HepG2 (cell line): ENCODE data around the gene TXNDC11. TPM values are rescaled to one million over a fixed set of nuclear protein-coding genes. Genes with fewer than 3 reads are reported as not detected.

Experiments
- ETS1 ChIP-seq: sonication (generic); formaldehyde crosslinking; IDR thresholded peaks from 2 replicates; pipeline ENCODE4 v1.4.0; 2020; ENCODE audit warnings: missing genetic modification reagents
- FOXA3 ChIP-seq: IDR thresholded peaks from 2 replicates; pipeline ENCODE4 v1.6.1; 2016; ENCODE audit warnings: missing genetic modification reagents, missing compliant biosample characterization
- FOXJ3 ChIP-seq: sonication (generic); formaldehyde crosslinking; IDR thresholded peaks from 2 replicates; pipeline ENCODE4 v1.4.0; 2020; ENCODE audit warnings: missing genetic modification reagents, mild to moderate bottlenecking, borderline replicate concordance
- KLF16 ChIP-seq, 2 experiments: sonication (generic) in 1 of 2; formaldehyde crosslinking in 1 of 2; IDR thresholded peaks; 2 replicates each; pipeline versions ENCODE4 v1.6.1 to v1.8.0; 2016 to 2023; ENCODE audit warnings: missing genetic modification reagents in 2 of 2, missing compliant biosample characterization in 1 of 2
- SOX13 ChIP-seq, 3 experiments: fragments of 450-650 bp in 1 of 3; sonication (generic) in 1 of 3; formaldehyde crosslinking in 1 of 3; IDR thresholded peaks in 2 of 3; conservative IDR thresholded peaks in 1 of 3; 2 replicates each; pipeline versions ENCODE4 v1.5.0 to v1.6.1; 2016 to 2020; ENCODE audit warnings: antibody characterized with exemption in 1 of 3, mild to moderate bottlenecking in 1 of 3, missing compliant biosample characterization in 1 of 3, missing genetic modification reagents in 1 of 3, moderate library complexity in 1 of 3
- TBX2 ChIP-seq: sonication (generic); formaldehyde crosslinking; IDR thresholded peaks from 2 replicates; pipeline ENCODE4 v1.5.0; 2020; ENCODE audit warnings: missing genetic modification reagents, mild to moderate bottlenecking, borderline replicate concordance
- ZKSCAN8 ChIP-seq: IDR thresholded peaks from 2 replicates; pipeline ENCODE4 v1.6.1; 2016; ENCODE audit warnings: borderline replicate concordance, missing genetic modification reagents, missing compliant biosample characterization
- ZNF251 ChIP-seq: sonication (generic); formaldehyde crosslinking; IDR thresholded peaks from 2 replicates; pipeline ENCODE4 v1.9.0; 2021; ENCODE audit warnings: mild to moderate bottlenecking, missing genetic modification reagents
- ZNF335 ChIP-seq: sonication (generic); formaldehyde crosslinking; IDR thresholded peaks from 2 replicates; pipeline ENCODE4 v1.4.0; 2020; ENCODE audit warnings: missing genetic modification reagents
- ZNF350 ChIP-seq: sonication (generic); formaldehyde crosslinking; IDR thresholded peaks from 2 replicates; pipeline ENCODE4 v1.4.0; 2020; ENCODE audit warnings: mild to moderate bottlenecking, low read depth, missing genetic modification reagents, borderline replicate concordance
- ZNF574 ChIP-seq: sonication (generic); formaldehyde crosslinking; IDR thresholded peaks from 2 replicates; pipeline ENCODE4 v1.4.0; 2020; ENCODE audit warnings: missing genetic modification reagents
- ZNF629 ChIP-seq: sonication (generic); formaldehyde crosslinking; conservative IDR thresholded peaks from 2 replicates; pipeline ENCODE4 v1.5.0; 2020; ENCODE audit warnings: missing genetic modification reagents
- ZSCAN31 ChIP-seq: sonication (generic); formaldehyde crosslinking; IDR thresholded peaks from 2 replicates; pipeline ENCODE4 v1.5.0; 2020; ENCODE audit warnings: low read depth, mild to moderate bottlenecking, missing genetic modification reagents
- ZSCAN9 ChIP-seq: IDR thresholded peaks from 2 replicates; pipeline ENCODE4 v1.6.1; 2016; ENCODE audit warnings: borderline replicate concordance
- ZUFSP ChIP-seq: sonication (generic); formaldehyde crosslinking; IDR thresholded peaks from 2 replicates; pipeline ENCODE4 v1.9.0; 2021; ENCODE audit warnings: missing genetic modification reagents, mild to moderate bottlenecking, borderline replicate concordance
- polyA plus RNA-seq, 8 experiments: library from polyadenylated mRNA; depleted of rRNA in 3 of 8; stranded (reverse) in 7 of 8; unstranded in 1 of 8; fragments of >200 nt; fragmentation: Illumina TruSeq in 4 of 8; extraction: Trizol in 4 of 8; gene quantifications; 2 replicates each; pipeline versions ENCODE4 v1.2.1 to v1.2.3, GENCODE V29; 2011 to 2016; ENCODE audit warnings: low read depth in 4 of 8, missing spikeins in 1 of 8, mixed read lengths in 1 of 8; ENCODE audit not compliant: insufficient read depth in 1 of 8
- total RNA-seq, 5 experiments: library from RNA; depleted of rRNA; stranded (reverse); fragments of >200 nt; fragmentation: Illumina TruSeq; extraction: Trizol; gene quantifications; 2 replicates each; pipeline ENCODE4 v1.2.3, GENCODE V29; 2016; ENCODE audit warnings: low read depth in 1 of 5
- TF ChIP-seq, protein P1 (sequence below): sonication (generic); formaldehyde crosslinking; IDR thresholded peaks from 2 replicates; pipeline ENCODE4 v1.5.0; 2020; ENCODE audit warnings: mild to moderate bottlenecking, missing genetic modification reagents, borderline replicate concordance

The TXNDC11 gene
- total and polyA plus RNA-seq, 2 of the 13 experiments (the other 11 are each of a cell fraction or from before 2014, with no cell fraction given): 74.9 to 123 TPM

GRCh38 chr16:11757671-11758545 lies 15.3 kb upstream of the TXNDC11 start (continued):
- TF ChIP-seq, protein P1, sequence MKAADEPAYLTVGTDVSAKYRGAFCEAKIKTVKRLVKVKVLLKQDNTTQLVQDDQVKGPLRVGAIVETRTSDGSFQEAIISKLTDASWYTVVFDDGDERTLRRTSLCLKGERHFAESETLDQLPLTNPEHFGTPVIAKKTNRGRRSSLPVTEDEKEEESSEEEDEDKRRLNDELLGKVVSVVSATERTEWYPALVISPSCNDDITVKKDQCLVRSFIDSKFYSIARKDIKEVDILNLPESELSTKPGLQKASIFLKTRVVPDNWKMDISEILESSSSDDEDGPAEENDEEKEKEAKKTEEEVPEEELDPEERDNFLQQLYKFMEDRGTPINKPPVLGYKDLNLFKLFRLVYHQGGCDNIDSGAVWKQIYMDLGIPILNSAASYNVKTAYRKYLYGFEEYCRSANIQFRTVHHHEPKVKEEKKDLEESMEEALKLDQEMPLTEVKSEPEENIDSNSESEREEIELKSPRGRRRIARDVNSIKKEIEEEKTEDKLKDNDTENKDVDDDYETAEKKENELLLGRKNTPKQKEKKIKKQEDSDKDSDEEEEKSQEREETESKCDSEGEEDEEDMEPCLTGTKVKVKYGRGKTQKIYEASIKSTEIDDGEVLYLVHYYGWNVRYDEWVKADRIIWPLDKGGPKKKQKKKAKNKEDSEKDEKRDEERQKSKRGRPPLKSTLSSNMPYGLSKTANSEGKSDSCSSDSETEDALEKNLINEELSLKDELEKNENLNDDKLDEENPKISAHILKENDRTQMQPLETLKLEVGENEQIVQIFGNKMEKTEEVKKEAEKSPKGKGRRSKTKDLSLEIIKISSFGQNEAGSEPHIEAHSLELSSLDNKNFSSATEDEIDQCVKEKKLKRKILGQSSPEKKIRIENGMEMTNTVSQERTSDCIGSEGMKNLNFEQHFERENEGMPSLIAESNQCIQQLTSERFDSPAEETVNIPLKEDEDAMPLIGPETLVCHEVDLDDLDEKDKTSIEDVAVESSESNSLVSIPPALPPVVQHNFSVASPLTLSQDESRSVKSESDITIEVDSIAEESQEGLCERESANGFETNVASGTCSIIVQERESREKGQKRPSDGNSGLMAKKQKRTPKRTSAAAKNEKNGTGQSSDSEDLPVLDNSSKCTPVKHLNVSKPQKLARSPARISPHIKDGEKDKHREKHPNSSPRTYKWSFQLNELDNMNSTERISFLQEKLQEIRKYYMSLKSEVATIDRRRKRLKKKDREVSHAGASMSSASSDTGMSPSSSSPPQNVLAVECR: peak; percentile 44; the same call in 1 of the 2 replicates
- TF ChIP-seq ZNF251 (CRISPR knock-in tag): no peak
- TF ChIP-seq ZSCAN31 (CRISPR knock-in tag): 0 out of 2 replicates have a peak, but pooled peaks have one; percentile 31
- TF ChIP-seq SOX13 (IDR thresholded peaks at IDR 0.05): no peak
- peak in 1 of 2 experiments; percentile 52; a peak in 1 of 4 replicates for TF ChIP-seq SOX13 (CRISPR knock-in tag; conservative IDR thresholded peaks at IDR 0.05 in 1 of 2, IDR thresholded peaks at IDR 0.05 in 1 of 2)
- peak; percentile 88 for TF ChIP-seq ZNF629 (CRISPR knock-in tag)
- peak; percentile 78 for TF ChIP-seq FOXA3
- TF ChIP-seq ZNF350: 0 out of 2 replicates have a peak, but pooled peaks have one; percentile 1
- peak; percentile 62; the same call in 1 of the 2 replicates for TF ChIP-seq ZNF335 (CRISPR knock-in tag)
- TF ChIP-seq ZKSCAN8: 0 out of 2 replicates have a peak, but pooled peaks have one; percentile 23
- 0 out of 2 replicates have a peak, but pooled peaks have one; percentile 65 for TF ChIP-seq ZSCAN9 (CRISPR knock-in tag)
- peak; percentile 29; the same call in 1 of the 2 replicates for TF ChIP-seq FOXJ3 (CRISPR knock-in tag)
- 0 out of 2 replicates have a peak, but pooled peaks have one; percentile 58 for TF ChIP-seq ETS1 (CRISPR knock-in tag)
- 0 out of 2 replicates have a peak, but pooled peaks have one; percentile 30 for TF ChIP-seq TBX2 (CRISPR knock-in tag)
- peak in 1 of 2 experiments; percentile 48; a peak in 1 of 4 replicates for TF ChIP-seq KLF16 (CRISPR knock-in tag; IDR thresholded peaks at IDR 0.05)
- TF ChIP-seq ZNF574 (CRISPR knock-in tag): no peak
- TF ChIP-seq ZUFSP (CRISPR knock-in tag): no peak
